ENCODE data around the gene ZNF764.

Gene ZNF764

GRCh38 chr16:30556125-30556473, 2.1 kb downstream of the ZNF764 start:
- no peak for DNase-seq (ENCODE audit: extremely low read depth, insufficient read length)
- no peak overlapping the region for H3K4me3 ChIP-seq (replicated peaks; ENCODE audit: low read depth, low read length)
- H3K36me3 ChIP-seq (ENCODE audit: control insufficient read depth, insufficient read depth, low read length), result peaks cover 7% of the 10 kb centered on the region; the same call in 1 of the 2 replicates
- TF ChIP-seq CTCF (IDR thresholded peaks at IDR 0.05; ENCODE audit: insufficient read depth, low read length, poor library complexity, severe bottlenecking), result no peak
- H3K27me3 ChIP-seq (replicated peaks; ENCODE audit: control insufficient read depth, insufficient read depth, low read length), result no peaks in the 10 kb centered on the region

DNA sequence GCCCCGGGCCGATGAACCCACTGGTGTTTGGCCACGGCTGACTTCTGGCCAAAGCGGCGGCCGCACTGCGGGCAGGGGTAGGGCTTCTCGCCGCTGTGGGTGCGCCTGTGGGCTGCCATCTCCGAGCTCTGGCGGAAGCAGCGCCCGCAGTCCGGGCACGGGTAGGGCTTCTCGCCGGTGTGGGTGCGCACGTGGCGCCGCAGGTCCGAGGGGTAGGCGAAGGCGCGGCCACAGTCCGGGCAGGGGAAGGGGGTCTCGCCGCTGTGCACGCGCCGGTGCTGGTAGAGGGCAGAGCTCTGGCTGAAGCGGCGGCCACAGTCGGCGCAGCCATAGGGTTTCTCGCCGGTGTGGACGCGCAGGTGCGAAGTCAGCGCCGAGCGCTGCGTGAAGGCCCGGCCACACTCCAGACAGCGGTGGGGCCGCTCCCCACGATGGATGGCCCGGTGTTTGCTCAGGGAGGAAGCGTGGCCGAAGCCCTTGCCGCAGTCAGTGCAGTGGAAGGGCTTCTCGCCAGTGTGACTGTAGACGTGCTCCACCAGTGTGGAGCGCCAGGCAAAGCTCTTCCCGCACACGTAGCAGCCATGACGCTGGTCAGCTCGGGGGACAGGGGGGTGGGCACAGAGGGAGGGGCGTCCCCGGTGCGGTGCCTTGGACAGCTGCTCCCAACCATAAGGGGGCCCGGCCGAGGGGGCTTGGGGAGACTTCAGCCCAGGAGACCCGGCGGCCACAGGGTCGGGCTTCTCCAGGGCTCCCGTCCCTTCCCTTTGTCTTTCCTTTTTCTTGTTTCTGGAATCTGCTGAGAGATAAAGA, 2.7 kb downstream of the ZNF764 start:
- Histone ChIP-seq H3K36me3 (ENCODE audit: control insufficient read depth, insufficient read depth, low read length) (peaks cover 7% of the 10 kb centered on the region; the same call in 1 of the 2 replicates), H3K4me3 (replicated peaks; ENCODE audit: low read depth, low read length) (no peak overlapping the region), H3K27me3 (replicated peaks; ENCODE audit: control insufficient read depth, insufficient read depth, low read length) (no peaks in the 10 kb centered on the region)
- no peak for DNase-seq (ENCODE audit: extremely low read depth, insufficient read length)
- TF ChIP-seq CTCF (IDR thresholded peaks at IDR 0.05; ENCODE audit: insufficient read depth, low read length, poor library complexity, severe bottlenecking), result no peak

DNA sequence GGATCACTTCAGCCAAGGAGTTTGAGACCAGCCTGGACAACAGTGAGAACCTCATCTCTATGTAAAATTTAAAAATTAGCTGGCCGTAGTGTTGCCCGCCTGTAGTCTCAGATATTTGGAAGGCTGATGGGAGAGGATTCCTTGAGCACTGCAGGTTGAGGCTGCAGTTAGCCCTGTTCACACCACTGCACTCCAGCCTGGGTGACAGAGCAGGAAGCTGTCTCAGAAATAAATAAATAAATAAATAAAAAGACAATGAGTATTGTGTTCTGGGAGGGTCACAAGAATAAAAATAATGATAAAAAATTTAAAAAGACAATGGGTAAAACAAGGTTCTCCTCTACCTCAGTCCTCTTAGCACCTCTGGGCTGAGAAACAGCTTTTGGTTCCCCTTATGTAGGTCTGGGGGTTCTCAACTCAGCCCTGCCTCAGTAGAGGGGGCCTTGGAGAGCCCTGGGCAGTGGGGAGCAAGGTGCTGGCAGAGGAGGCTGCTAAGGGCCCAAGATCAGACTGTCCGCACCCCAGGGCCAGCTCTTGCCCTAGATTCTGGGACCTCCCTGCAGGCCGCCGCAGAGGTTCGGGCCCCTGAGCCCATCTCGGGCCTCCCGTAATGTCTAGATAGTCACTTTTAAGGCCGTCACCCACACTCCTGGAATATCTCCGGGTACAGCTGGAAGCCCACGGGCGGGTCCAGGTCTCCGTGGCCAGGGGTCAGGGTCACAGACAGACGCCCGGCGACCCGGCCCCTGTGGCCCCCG, 3.4 kb downstream of the ZNF764 start:
- no peak for TF ChIP-seq CTCF (IDR thresholded peaks at IDR 0.05; ENCODE audit: insufficient read depth, low read length, poor library complexity, severe bottlenecking)
- Histone ChIP-seq H3K27me3 (replicated peaks; ENCODE audit: control insufficient read depth, insufficient read depth, low read length) (no peaks in the 10 kb centered on the region), H3K4me3 (replicated peaks; ENCODE audit: low read depth, low read length) (no peak overlapping the region), H3K36me3 (ENCODE audit: control insufficient read depth, insufficient read depth, low read length) (peaks cover 7% of the 10 kb centered on the region; the same call in 1 of the 2 replicates)
- no peak for DNase-seq (ENCODE audit: extremely low read depth, insufficient read length)

GRCh38 chr16:30553393-30553899, 4.7 kb downstream of the ZNF764 start:
- Histone ChIP-seq H3K27me3 (replicated peaks; ENCODE audit: control insufficient read depth, insufficient read depth, low read length) (no peaks in the 10 kb centered on the region), H3K36me3 (ENCODE audit: control insufficient read depth, insufficient read depth, low read length) (peaks cover 7% of the 10 kb centered on the region; the same call in 1 of the 2 replicates), H3K4me3 (replicated peaks; ENCODE audit: low read depth, low read length) (no peak overlapping the region)
- TF ChIP-seq CTCF (IDR thresholded peaks at IDR 0.05; ENCODE audit: insufficient read depth, low read length, poor library complexity, severe bottlenecking), result no peak
- no peak for DNase-seq (ENCODE audit: extremely low read depth, insufficient read length)

GRCh38 chr16:30552956-30553355, 5.2 kb downstream of the ZNF764 start:
- H3K36me3 ChIP-seq (ENCODE audit: control insufficient read depth, insufficient read depth, low read length), result peaks cover 7% of the 10 kb centered on the region; the same call in 1 of the 2 replicates
- H3K27me3 ChIP-seq (replicated peaks; ENCODE audit: control insufficient read depth, insufficient read depth, low read length), result no peaks in the 10 kb centered on the region
- no peak overlapping the region for H3K4me3 ChIP-seq (replicated peaks; ENCODE audit: low read depth, low read length)
- TF ChIP-seq CTCF (IDR thresholded peaks at IDR 0.05; ENCODE audit: insufficient read depth, low read length, poor library complexity, severe bottlenecking), result no peak
- no peak for DNase-seq (ENCODE audit: extremely low read depth, insufficient read length)
